Testis (tissue), 3 donors: ENCODE results near the gene CREB3. TPM values are rescaled to one million over a fixed set of nuclear protein-coding genes. Genes with fewer than 3 reads are reported as not detected.

Experiments used
- DNase-seq: peaks from one replicate; pipeline ENCODE4 v3.0.0-alpha.2; 2019
- H3K27ac ChIP-seq, 2 donors: fragments of 200-600 bp; sonication (generic); one replicate each; pipeline ENCODE4 v1.5.1; 2019
- H3K27me3 ChIP-seq: fragments of 200-600 bp; sonication (generic); one replicate; pipeline ENCODE4 v1.5.1; 2019
- H3K36me3 ChIP-seq: fragments of 200-600 bp; sonication (generic); one replicate; pipeline ENCODE4 v1.5.1; 2017; ENCODE audit warnings: low read depth; ENCODE audit errors: missing control alignments
- H3K4me1 ChIP-seq: fragments of 200-600 bp; sonication (generic); one replicate; pipeline ENCODE4 v1.5.1; 2019
- H3K4me3 ChIP-seq, 2 donors: fragments of 200-600 bp; sonication (generic); one replicate each; pipeline ENCODE4 v1.5.1; 2017 to 2019
- H3K9me3 ChIP-seq: fragments of 200-600 bp; sonication (generic); one replicate; pipeline ENCODE4 v1.5.1; 2017
- CTCF ChIP-seq, 3 experiments: fragments of 450-650 bp in 2 of 3; fragments of 200-600 bp in 1 of 3; sonication (generic) in 1 of 3; IDR thresholded peaks; one replicate each; pipeline ENCODE4 v1.5.1; 2016 to 2019; ENCODE audit warnings: antibody characterized with exemption in 3 of 3, mild to moderate bottlenecking in 2 of 3, moderate library complexity in 1 of 3
- POLR2A ChIP-seq: fragments of 450-650 bp; IDR thresholded peaks from one replicate; pipeline ENCODE4 v1.6.1; 2017; ENCODE audit warnings: antibody characterized with exemption, mild to moderate bottlenecking, moderate library complexity
- WGBS, 2 donors: methylation state at CpG; one replicate each; pipeline ENCODE4 v1.1.5; 2018; 5-methylcytosine and 5-hydroxymethylcytosine counted together
- intact Hi-C: fragments of 100-400 bp; cut with DNase I; formaldehyde crosslinking; loops from one replicate; pipeline ENCODE4 v1.15.1; 2023; ENCODE audit warnings: low total_unique reads
- polyA plus RNA-seq: library from polyadenylated mRNA; stranded (reverse); fragments of 350-450 nt; fragmentation: Illumina TruSeq; extraction: RNeasy Lipid Tissue Mini Kit (QIAGEN cat#74804); gene quantifications from one replicate; pipeline ENCODE4 v1.2.3, GENCODE V29; 2014; ENCODE audit warnings: low read depth, low replicate concordance; ENCODE audit not compliant: insufficient read depth
- total RNA-seq, 2 donors: library from RNA; depleted of rRNA; stranded (reverse); fragments of >200 nt; gene quantifications; one replicate each; pipeline ENCODE4 v1.2.3, GENCODE V29; 2016

Gene CREB3
- total and polyA plus RNA-seq, 3 donors from 2014 or later = 51.2 to 85.0 (median 63.1) TPM

GRCh38 chr9:35736201-35736633, 3.8 kb downstream of the CREB3 start:
- peak; percentile 78 for DNase-seq
- no peak overlapping the region for H3K27ac ChIP-seq

GRCh38 chr9:35737143-35737542, 4.7 kb downstream of the CREB3 start:
- no peak for TF ChIP-seq POLR2A
- TF ChIP-seq CTCF (IDR thresholded peaks at IDR 0.05) = no peak
- no peak for DNase-seq
- H3K4me1 ChIP-seq = peaks cover 12% of the 10 kb centered on the region
- no peaks in the 10 kb centered on the region for H3K9me3 ChIP-seq
- no peaks in the 10 kb centered on the region for H3K36me3 ChIP-seq
- no peaks in the 10 kb centered on the region for H3K27me3 ChIP-seq
- no peak overlapping the region for H3K4me3 ChIP-seq
- 55 to 63% methylated on average over 7 of the region's 7 CpGs for WGBS, 2 donors
- H3K27ac ChIP-seq = no peak overlapping the region
- intact Hi-C loops = loop anchor here (10.0 kb wide), 1 partner anchor 78 kb away; the partner anchor contains the start of genes HINT2 and SPAG8

More at GRCh38 chr9:35736201-35736633, 3.8 kb downstream of the CREB3 start:
- TF ChIP-seq CTCF (IDR thresholded peaks at IDR 0.05) (peak; percentile 57 to 67 (median 60)), POLR2A (no peak)
- Histone ChIP-seq H3K4me1 (peaks cover 12% of the 10 kb centered on the region), H3K27me3 (no peaks in the 10 kb centered on the region), H3K36me3 (no peaks in the 10 kb centered on the region), H3K4me3 (no peak overlapping the region), H3K9me3 (no peaks in the 10 kb centered on the region)
- WGBS, 2 donors = 57 to 61% methylated on average over 5 of the region's 5 CpGs
- intact Hi-C loops = loop anchor here (10.0 kb wide), 1 partner anchor 79 kb away; the partner anchor contains the start of genes HINT2 and SPAG8

DNA sequence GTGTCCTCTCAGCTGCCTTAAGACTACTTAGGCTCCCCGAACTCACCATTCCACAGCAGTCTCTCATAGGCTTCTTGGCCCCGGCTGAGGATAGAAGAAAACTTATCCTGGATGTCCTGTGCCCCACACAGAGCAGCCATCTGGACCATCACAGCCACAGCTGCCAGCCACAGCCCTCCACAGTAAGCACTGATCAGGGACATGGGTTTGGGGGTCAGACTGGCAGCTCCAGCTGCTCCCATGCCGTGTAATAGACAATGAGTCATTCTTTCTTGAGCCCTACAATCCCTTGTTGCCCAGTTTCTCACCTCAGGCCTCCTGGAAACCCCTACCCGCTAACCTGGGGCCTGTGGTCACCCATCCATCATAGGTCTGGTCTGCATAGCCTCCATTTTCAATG, 5.7 kb downstream of the CREB3 start:
- Histone ChIP-seq H3K27me3 (no peaks in the 10 kb centered on the region), H3K9me3 (no peaks in the 10 kb centered on the region), H3K4me1 (peaks cover 9% of the 10 kb centered on the region), H3K27ac (no peak overlapping the region), H3K4me3 (no peak overlapping the region), H3K36me3 (no peaks in the 10 kb centered on the region)
- 73 to 84% methylated on average over 3 to 4 of the region's 4 CpGs for whole genome bisulfite sequencing, 2 donors
- DNase-seq = no peak
- intact Hi-C loops = loop anchor here (10.0 kb wide), 1 partner anchor 77 kb away; the partner anchor contains the start of genes HINT2 and SPAG8
- no peak for TF ChIP-seq CTCF (IDR thresholded peaks at IDR 0.05)
- no peak for TF ChIP-seq POLR2A

DNA sequence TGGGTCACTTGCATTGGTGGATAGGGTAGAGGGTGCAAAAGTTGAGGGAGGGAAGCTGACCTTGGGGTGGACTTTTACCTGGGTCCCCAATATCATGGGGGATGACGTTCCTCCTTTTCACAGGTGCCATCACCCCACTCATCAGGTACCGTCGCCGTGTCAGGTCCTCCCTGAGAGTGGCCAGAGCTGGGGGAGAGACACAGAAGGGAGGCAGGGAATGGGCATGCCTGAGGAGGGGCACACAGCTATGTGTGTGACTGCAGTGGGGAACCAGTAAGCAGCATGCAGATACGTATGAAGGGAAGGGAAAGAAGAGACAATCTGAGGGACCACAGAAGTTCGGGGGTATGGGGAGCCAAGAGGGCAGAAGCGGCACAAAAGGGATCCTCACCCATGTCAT, 6.5 kb downstream of the CREB3 start:
- H3K9me3 ChIP-seq = no peaks in the 10 kb centered on the region
- DNase-seq = no peak
- TF ChIP-seq CTCF (IDR thresholded peaks at IDR 0.05) (no peak), POLR2A (no peak)
- H3K27ac ChIP-seq = no peak overlapping the region
- peaks cover 2% of the 10 kb centered on the region for H3K4me1 ChIP-seq
- intact Hi-C loops = loop anchor here (10.0 kb wide), 1 partner anchor 76 kb away; the partner anchor contains the start of genes HINT2 and SPAG8
- WGBS, 2 donors = 80 to 88% methylated on average over 7 of the region's 7 CpGs
- H3K27me3 ChIP-seq = no peaks in the 10 kb centered on the region
- no peak overlapping the region for H3K4me3 ChIP-seq
- H3K36me3 ChIP-seq = no peaks in the 10 kb centered on the region

DNA sequence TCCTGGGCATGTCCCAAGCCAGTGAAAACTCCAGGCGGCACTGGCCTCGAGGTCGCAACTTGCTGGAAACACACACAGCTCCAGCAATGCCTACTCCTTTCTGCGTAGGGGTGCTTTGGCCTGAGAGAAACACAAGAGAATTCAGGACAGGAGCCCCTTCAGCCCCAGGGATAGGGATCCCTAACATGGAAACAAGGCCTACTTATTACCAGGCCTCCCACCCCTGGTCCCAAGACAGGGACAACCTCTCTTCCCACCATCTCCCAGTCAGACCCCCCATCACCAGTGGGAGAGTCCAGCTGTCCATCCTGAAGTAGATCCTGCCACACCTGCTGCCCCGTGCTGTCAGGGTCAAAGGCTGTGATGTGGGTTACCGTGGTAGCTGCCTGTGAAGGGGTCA, 7.8 kb downstream of the CREB3 start:
- DNase-seq = no peak
- intact Hi-C loops = no loop called here
- H3K9me3 ChIP-seq = no peaks in the 10 kb centered on the region
- no peaks in the 10 kb centered on the region for H3K36me3 ChIP-seq
- H3K4me3 ChIP-seq = no peak overlapping the region
- H3K27me3 ChIP-seq = no peaks in the 10 kb centered on the region
- no peak overlapping the region for H3K27ac ChIP-seq
- no peak for TF ChIP-seq CTCF (IDR thresholded peaks at IDR 0.05)
- no peak for TF ChIP-seq POLR2A
- no peaks in the 10 kb centered on the region for H3K4me1 ChIP-seq
- WGBS, 2 donors = 89% methylated on average over 6 of the region's 6 CpGs; no CpG with 5 or more reads in 1 of the 2 donors
